Measurements from ENCODE around the gene AP2A2. TPM values are rescaled to one million over a fixed set of nuclear protein-coding genes. Genes with fewer than 3 reads are reported as not detected.

Gene AP2A2
- polyA plus RNA-seq, 5 donors: 74.4 to 84.3 (median 79.2) TPM

GRCh38 chr11:1040428-1041148 is 114.9 kb downstream of the AP2A2 start:
- no peak for DNase-seq

- DNase-seq: no peak
Observed at GRCh38 chr11:1041149-1041467, 115.4 kb downstream of the AP2A2 start.

GRCh38 chr11:1041471-1041870 is 115.8 kb downstream of the AP2A2 start:
- no peak for DNase-seq

DNA sequence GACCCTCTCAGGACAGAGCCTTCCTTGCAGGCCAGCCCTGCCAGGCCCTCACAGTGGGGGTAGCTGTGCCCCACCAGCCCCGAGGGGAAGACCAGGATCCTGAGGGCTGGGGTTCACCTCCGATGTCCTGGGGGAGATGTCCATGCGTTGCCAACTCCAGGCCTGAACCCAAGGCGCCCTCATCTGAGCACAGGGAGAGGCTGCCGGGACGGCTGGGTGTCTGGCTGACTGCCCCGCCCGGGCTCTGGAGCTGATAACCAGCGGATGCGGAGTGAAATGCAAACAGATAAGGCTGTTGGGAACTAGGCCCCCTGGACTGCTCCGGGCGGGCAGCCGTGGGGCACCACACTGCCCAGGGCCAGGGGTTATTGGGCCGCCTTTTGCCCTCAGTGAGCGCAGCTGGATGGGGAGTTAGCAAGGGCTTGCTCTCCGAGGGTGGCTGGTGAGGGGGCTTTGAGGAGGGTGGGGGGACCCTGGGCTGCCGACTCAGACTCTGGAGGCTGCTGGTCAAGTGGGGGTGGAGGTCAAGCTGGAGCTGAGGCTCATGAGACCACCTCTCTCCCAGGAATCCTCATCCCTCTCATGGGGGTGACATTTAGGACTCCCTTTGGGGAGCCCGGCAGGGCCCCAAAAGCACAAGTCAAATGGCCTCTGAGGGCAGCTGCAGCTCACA is 116.4 kb downstream of the AP2A2 start:
- DNase-seq: no peak

DNA sequence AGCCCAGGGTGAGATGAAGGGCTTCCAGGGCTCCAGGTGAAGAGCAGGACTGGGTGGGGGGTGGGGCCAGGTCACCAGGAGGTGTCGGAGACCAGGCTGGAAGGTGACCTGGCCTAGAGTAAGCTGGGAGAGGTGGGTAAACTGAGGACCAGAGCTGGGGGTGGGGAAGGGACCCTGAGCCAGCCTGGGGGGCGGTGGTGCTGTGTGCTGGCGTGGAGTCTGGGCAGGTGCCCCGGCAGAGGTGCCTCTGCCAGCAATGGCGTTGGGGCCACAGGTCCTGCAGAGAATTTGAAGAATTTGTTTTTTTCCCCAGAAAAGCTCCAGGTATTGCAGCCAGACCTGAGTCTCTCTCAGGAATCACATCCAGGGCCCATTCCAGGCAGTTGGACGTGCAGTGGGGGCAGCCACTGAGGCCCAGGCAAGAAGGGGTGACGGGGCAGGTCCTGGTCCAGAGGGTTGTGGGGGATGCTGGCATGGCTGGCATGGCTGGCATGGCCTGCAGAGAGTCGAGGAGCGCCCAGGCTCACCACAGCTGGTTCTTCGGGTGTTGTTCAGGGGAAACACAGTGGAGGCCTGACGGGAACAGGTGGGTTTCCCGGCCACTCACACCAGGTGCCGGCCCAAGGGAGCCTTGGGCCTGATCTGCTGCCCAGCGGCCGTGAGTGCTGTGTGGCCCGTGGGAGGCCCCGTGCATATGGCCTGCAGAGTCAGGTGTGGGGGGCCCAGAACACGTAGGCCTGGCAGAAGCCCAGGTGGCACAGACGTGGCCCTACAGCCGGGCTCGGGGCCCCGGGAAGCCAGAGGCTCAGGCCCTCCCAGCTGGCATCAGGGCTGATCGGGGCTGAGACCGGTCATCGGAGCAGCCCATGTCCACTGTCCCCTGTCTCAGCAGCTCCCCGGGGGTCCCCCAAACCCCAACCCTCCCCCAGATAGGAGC is 117.2 kb downstream of the AP2A2 start:
- DNase-seq: no peak

DNA sequence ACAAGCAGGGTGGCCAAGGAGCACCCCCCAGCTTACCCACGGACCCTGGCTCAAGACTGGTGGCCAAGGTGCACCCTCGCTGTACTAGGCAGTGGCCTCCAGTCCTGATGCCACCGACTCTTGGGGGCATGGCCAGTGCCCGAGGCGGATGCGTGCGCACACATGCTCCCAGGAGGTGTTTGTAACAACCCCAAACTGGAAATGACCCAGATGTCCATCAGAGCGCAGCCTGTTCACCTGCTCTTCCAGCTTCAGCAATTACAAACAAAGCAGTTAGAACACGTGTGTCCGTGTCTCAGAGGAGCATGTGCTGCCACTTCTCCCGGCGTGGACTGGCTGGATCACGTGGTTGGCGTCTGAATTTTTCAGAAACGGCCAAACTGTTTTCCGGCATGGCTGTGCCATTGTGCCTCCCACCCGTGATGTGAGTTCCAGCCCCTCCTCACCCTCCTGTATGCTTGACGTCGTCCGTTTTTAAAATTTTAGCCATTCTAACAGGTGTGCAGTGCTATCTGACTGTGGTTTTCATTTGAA is 118.0 kb downstream of the AP2A2 start:
- no peak for DNase-seq

DNA sequence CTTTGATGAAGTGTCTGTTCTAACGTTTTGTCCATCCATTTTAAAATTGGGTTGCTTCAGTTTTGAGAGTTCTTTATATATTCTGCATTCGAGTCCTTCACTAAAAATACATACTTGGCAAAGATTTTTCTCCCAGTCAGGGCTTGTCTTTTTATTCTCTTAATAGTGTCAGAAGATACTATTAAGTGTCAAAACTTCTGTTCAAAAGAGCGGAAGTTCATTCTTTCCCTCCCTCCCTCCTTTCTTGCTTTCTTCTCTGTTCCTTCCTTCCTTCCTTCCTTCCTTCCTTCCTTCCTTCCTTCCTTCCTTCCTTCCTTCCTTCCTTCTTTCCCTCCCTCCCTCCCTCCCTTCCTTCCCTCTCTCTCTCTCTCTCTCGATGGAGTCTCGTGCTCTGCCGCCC is 118.5 kb downstream of the AP2A2 start:
- DNase-seq: no peak

GRCh38 chr11:1047595-1048156 is 122.0 kb downstream of the AP2A2 start:
- no peak for DNase-seq

DNA sequence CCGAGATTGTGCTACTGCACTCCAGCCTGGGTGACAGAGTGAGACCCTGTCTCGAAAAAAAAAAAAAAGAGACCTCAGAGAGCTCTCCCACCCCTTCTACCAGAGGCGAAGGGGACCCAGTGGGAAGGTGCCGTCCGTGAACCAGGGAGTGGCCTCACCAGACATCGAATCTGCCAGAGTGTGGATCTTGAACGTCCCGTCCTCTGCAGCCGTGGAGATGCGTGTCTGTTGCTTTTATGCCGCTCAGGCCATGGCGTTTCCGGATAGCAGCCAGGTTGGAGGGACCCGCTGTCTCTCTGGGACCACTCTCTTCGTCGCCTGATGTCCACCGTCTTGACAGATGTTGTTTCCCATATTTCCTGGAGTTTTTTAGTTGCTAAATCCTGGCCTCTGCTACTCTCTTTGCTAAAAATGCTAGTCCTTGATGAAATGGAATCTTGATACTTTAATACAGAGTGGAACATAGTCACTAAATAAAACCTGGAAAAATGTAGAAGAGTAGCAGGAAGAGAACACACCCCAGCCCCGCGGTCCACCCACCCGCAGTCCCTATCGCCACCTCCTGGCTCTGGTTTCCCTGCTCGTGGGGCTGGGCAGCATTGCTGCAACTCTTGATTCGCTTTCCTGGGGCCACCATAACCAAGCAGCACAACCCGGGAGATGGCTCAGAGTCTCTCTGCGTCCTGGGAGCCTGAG is 122.9 kb downstream of the AP2A2 start:
- DNase-seq: no peak

DNA sequence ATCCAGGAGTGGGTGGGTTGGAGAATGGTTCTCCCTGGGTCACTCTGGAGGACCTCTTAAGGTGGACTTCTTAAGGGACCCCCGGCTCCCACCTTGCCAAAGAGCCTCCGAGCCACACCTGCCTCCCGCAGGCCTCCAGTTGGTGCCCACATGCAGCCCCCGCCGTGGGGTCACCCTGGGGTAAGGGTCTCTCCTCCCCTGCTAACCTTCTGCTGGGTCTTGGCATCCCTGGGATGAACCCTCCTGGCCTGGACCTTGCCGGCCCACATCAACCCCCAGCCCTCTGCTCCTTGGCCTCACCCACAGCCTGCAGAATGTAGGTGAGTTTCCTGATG is 123.4 kb downstream of the AP2A2 start:
- no peak for DNase-seq

GRCh38 chr11:1049431-1049891 is 123.8 kb downstream of the AP2A2 start:
- peak in 1 of 2 donors; percentile 31 for DNase-seq

DNA sequence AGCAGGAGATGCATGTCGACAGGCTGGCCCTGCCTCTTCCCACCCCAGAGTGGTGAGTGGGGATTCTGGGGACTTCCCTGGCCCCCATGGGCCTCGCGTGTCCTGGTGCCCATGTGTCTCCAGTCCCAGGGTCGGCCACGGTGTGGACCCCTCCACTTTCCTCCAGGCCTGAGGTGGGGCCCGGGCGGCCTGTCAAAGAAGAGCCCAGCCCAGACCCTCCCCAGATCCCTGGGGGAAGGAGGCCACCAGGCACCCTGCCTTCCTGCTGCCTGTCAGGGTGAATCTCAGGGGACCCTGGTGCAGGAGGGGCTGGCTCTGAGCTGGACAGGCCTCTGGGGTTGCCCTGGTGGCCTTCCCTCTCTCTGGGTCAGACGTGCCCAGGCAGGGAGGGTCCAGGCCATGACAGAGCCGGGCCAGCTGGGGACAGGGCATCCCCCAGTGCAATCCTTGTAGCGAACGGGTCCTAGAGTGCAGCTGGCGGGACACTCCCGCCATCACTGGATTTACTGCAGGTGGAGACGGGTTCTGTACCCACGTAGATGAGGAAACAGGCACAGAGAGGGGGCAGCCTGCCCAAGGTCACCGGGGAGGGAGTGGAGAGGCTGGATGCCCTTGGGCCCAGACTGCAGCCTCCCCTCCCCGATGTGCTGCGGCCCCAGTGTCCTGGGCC is 124.4 kb downstream of the AP2A2 start:
- no peak for DNase-seq

DNA sequence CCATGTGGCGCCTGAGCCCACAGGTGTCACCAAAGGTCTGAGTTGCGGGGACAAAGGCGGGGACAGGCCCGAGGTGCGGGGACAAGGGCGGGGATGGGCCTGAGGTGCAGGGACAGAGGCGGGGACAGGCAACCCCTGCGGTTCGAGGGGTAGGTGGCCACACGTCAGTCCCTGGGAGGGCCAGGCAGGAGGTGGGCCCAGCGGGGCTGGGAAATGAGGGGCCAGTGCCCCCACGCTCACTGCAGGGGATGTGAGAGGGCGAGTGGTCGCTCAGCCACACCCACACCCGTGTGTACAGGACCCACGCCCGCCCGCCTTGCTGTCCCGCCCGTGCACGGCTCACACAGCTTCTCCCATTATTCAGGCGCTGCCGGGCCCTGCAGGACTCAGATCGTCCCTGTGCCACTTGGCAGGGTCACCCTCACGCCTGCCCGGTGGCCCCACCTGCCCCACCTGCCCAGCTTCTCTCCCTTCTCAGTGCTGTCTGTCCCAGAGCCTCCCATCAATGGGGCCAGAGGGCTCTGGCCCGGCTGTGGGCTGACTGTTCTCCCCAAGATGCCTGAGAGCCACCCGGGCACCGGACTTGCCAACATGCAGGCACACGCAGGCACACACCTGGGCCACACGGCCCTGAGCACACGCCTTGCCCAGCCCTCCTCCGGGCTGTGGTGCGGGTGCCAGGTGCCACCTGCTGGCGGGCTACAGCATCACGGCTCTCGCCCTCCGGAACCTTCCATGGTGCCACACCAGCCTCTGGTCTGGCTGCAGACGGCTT is 125.1 kb downstream of the AP2A2 start:
- DNase-seq: peak; percentile 42 to 48

GRCh38 chr11:1051356-1052132 is 125.9 kb downstream of the AP2A2 start:
- no peak for DNase-seq

GRCh38 chr11:1052133-1053011 is 126.7 kb downstream of the AP2A2 start:
- no peak for DNase-seq

DNA sequence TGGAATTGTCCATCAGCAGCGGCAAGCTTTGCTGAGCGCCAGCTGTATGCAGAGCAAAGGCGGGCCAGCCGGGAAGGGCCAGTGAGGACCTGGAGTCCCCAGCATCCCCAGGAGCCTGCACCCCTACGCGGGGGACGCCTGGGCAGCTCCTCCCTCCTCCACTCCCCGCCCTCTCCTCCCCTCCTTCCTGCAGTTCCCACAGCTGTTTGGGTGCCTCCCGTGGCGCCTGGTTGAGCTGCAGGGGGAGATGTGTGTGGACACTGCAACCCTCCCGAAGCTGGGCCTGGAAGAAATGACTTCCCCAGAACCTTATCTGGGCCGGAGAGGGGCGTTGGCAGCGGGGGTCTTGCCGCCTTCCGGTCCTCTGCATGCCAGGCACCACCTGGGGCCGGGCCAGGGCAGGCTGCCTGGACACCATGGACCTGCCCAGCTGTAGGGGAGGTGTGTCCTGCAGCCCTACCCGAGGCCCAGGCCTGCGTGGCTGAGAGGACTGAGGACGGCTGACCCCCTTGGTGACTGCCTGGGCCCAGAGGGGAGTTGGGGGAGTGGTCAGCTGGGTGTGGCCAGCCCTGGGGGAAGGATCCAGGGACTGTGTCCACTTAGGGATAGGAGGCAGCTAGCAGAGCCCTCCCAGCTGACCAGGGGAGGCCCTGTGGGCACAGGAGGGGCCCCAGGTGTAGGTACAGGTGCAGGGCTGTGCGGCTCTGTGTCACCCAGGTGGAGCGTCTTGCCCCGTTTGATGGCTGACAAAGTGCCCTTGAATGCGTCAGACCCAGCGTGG is 127.6 kb downstream of the AP2A2 start:
- no peak for DNase-seq

Measured in right lung (tissue), 5 donors.